Neural progenitor cell (in vitro differentiated cells): ENCODE results near the gene TRABD2B. TPM values are rescaled to one million over a fixed set of nuclear protein-coding genes. Genes with fewer than 3 reads are reported as not detected.

ENCODE experiments used
- DNase-seq: peaks from one replicate; pipeline ENCODE4 v3.0.0-alpha.2; 2016; ENCODE audit warnings: low spot score
- H2AFZ ChIP-seq: fragments of 200-600 bp; sonication (generic); replicated peaks from 2 replicates; pipeline ENCODE4 v1.6.1; 2016; ENCODE audit warnings: antibody characterized with exemption
- H3F3A ChIP-seq: fragments of 200-600 bp; sonication (generic); 2 replicates; pipeline ENCODE4 v1.6.1; 2016; ENCODE audit warnings: antibody characterized with exemption, low read depth
- H3K27ac ChIP-seq: fragments of 200-600 bp; sonication (generic); 2 replicates; pipeline ENCODE4 v1.5.1; 2016; ENCODE audit warnings: mild to moderate bottlenecking
- H3K27me3 ChIP-seq: fragments of 200-600 bp; sonication (generic); 2 replicates; pipeline ENCODE4 v1.6.1; 2016; ENCODE audit warnings: mild to moderate bottlenecking, moderate library complexity
- H3K36me3 ChIP-seq: fragments of 200-600 bp; sonication (generic); 2 replicates; pipeline ENCODE4 v1.5.1; 2016
- H3K4me1 ChIP-seq: fragments of 200-600 bp; sonication (generic); 2 replicates; pipeline ENCODE4 v1.6.1; 2016; ENCODE audit warnings: mixed run types
- H3K4me2 ChIP-seq: fragments of 200-600 bp; sonication (generic); 2 replicates; pipeline ENCODE4 v1.6.1; 2016
- H3K4me3 ChIP-seq: fragments of 200-600 bp; sonication (generic); 2 replicates; pipeline ENCODE4 v1.5.1; 2016
- H3K79me2 ChIP-seq: fragments of 200-600 bp; sonication (generic); 2 replicates; pipeline ENCODE4 v1.6.1; 2016; ENCODE audit warnings: low read depth
- H3K9ac ChIP-seq: fragments of 200-600 bp; sonication (generic); 2 replicates; pipeline ENCODE4 v1.6.1; 2016
- H3K9me3 ChIP-seq: fragments of 200-600 bp; sonication (generic); 2 replicates; pipeline ENCODE4 v1.5.1; 2016; ENCODE audit warnings: low read depth
- H4K20me1 ChIP-seq: fragments of 200-600 bp; sonication (generic); 2 replicates; pipeline ENCODE4 v1.6.1; 2016; ENCODE audit warnings: low read depth
- H3K27ac Mint-ChIP-seq: 3 replicates; pipeline ENCODE4 v1.8.0; 2021; ENCODE audit warnings: mixed read lengths
- H3K27me3 Mint-ChIP-seq: 2 replicates; pipeline ENCODE4 v1.8.0; 2022; ENCODE audit warnings: low read depth, mild to moderate bottlenecking, inconsistent platforms, moderate library complexity, mixed read lengths; ENCODE audit not compliant: insufficient read depth
- H3K36me3 Mint-ChIP-seq: 3 replicates; pipeline ENCODE4 v1.8.0; 2021; ENCODE audit warnings: mixed read lengths
- H3K4me1 Mint-ChIP-seq: 3 replicates; pipeline ENCODE4 v1.8.0; 2021; ENCODE audit warnings: mixed read lengths
- H3K4me3 Mint-ChIP-seq: 3 replicates; pipeline ENCODE4 v1.8.0; 2021; ENCODE audit warnings: mild to moderate bottlenecking, moderate library complexity, mixed read lengths
- H3K9me3 Mint-ChIP-seq: 3 replicates; pipeline ENCODE4 v1.8.0; 2020; ENCODE audit warnings: mixed read lengths
- EZH2 ChIP-seq: fragments of 200-600 bp; sonication (generic); IDR thresholded peaks from 2 replicates; pipeline ENCODE4 v1.6.1; 2017; ENCODE audit warnings: antibody characterized with exemption, mild to moderate bottlenecking, moderate library complexity
- EZH2phosphoT487 ChIP-seq: fragments of 200-600 bp; sonication (generic); IDR thresholded peaks from 2 replicates; pipeline ENCODE4 v1.6.1; 2017; ENCODE audit warnings: antibody characterized with exemption
- total RNA-seq: library from RNA; depleted of rRNA; stranded (reverse); fragments of >200 nt; gene quantifications from 2 replicates; pipeline ENCODE4 v1.2.3, GENCODE V29; 2015; ENCODE audit warnings: low replicate concordance
- TF ChIP-seq, protein P1 (sequence below): fragments of 200-600 bp; sonication (generic); IDR thresholded peaks from 2 replicates; pipeline ENCODE4 v1.5.1; 2017; ENCODE audit warnings: antibody characterized with exemption, mild to moderate bottlenecking

The TRABD2B gene
- total RNA-seq, 1 donor from 2014 or later, result 0.09 TPM

DNA sequence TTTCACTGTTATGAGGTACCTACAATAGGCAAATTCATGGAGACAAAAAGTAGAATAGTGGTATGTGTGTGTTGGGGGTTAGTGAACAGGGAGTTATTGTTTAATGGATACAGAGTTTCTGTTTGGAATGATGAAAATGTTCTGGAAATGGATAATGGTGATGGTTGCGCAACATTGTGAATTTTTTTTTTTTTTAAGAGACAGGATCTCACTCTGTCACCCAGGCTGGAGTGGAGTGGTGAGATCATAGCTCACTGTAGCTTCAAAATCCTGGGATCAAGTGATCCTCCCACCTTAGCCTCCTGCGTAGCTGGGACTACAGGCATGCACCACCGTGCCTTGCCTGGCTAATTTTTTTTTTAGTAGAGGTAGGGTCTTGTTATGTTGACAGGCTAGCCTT is 34.5 kb upstream of the TRABD2B start:
- TF ChIP-seq EZH2 (no peak), EZH2phosphoT487 (no peak)
- TF ChIP-seq, protein P1, sequence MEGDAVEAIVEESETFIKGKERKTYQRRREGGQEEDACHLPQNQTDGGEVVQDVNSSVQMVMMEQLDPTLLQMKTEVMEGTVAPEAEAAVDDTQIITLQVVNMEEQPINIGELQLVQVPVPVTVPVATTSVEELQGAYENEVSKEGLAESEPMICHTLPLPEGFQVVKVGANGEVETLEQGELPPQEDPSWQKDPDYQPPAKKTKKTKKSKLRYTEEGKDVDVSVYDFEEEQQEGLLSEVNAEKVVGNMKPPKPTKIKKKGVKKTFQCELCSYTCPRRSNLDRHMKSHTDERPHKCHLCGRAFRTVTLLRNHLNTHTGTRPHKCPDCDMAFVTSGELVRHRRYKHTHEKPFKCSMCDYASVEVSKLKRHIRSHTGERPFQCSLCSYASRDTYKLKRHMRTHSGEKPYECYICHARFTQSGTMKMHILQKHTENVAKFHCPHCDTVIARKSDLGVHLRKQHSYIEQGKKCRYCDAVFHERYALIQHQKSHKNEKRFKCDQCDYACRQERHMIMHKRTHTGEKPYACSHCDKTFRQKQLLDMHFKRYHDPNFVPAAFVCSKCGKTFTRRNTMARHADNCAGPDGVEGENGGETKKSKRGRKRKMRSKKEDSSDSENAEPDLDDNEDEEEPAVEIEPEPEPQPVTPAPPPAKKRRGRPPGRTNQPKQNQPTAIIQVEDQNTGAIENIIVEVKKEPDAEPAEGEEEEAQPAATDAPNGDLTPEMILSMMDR, result no peak
- H3K4me3 ChIP-seq, result no peak overlapping the region
- H3K4me2 ChIP-seq, result no peak overlapping the region
- no peaks in the 10 kb centered on the region for H3K79me2 ChIP-seq
- Mint-ChIP-seq H3K4me3 (no peak overlapping the region), H3K4me1 (peaks cover 27% of the 10 kb centered on the region), H3K27ac (no peak overlapping the region), H3K27me3 (peaks cover 10% of the 10 kb centered on the region), H3K9me3 (no peaks in the 10 kb centered on the region), H3K36me3 (no peaks in the 10 kb centered on the region)
- no peaks in the 10 kb centered on the region for H3K27me3 ChIP-seq
- H3K27ac ChIP-seq, result no peak overlapping the region
- H3F3A ChIP-seq, result no peaks in the 10 kb centered on the region
- no peaks in the 10 kb centered on the region for H3K36me3 ChIP-seq
- no peaks in the 10 kb centered on the region for H3K9me3 ChIP-seq
- H2AFZ ChIP-seq, result no peak overlapping the region
- peaks cover 13% of the 10 kb centered on the region for H3K4me1 ChIP-seq
- no peaks in the 10 kb centered on the region for H4K20me1 ChIP-seq
- H3K9ac ChIP-seq, result no peak overlapping the region
- no peak for DNase-seq

DNA sequence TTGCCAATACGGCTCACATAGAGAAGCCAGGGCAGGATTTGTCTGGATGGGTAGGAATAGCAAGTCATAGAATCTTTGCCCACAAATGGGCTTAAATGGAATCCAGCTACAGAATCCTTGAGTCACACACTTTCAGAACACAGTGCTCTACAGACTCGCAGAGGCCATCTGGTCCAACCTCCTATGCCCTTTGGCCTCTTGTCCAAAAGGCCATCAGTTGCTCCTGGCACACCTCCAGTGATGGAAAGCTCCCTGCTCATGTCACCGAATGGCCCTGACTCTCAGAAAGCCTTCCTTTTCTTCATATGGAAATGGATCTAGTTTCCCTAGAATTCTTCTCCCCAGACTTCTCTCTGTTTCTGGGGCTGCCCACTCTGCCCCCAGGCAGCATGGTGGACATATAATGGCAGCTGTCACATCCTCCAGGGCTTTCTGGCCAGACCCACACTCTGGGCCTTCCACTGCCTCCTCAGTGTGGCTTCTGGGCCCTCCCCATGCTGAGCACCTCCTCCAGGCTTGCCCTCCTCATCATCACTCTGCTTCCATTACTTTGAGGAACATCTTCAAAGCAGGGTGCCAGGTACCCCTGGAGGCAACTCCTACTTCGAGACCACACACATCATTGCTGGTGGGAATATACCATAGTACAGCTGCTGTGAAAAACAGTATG is 33.6 kb upstream of the TRABD2B start:
- H3K4me2 ChIP-seq, result no peak overlapping the region
- Mint-ChIP-seq H3K9me3 (no peaks in the 10 kb centered on the region), H3K4me1 (peaks cover 19% of the 10 kb centered on the region), H3K27ac (no peak overlapping the region), H3K36me3 (no peaks in the 10 kb centered on the region), H3K4me3 (no peak overlapping the region), H3K27me3 (peaks cover 11% of the 10 kb centered on the region)
- H3K27ac ChIP-seq, result no peak overlapping the region
- H3K4me1 ChIP-seq, result peaks cover 13% of the 10 kb centered on the region
- no peak for DNase-seq
- no peaks in the 10 kb centered on the region for H3K36me3 ChIP-seq
- H3K9me3 ChIP-seq, result no peaks in the 10 kb centered on the region
- TF ChIP-seq EZH2 (no peak), EZH2phosphoT487 (no peak)
- TF ChIP-seq, protein P1, result no peak
- H3K27me3 ChIP-seq, result no peaks in the 10 kb centered on the region
- no peak overlapping the region for H2AFZ ChIP-seq
- H3K9ac ChIP-seq, result no peak overlapping the region
- no peaks in the 10 kb centered on the region for H4K20me1 ChIP-seq
- H3F3A ChIP-seq, result peaks cover under 1% of the 10 kb centered on the region
- H3K79me2 ChIP-seq, result no peaks in the 10 kb centered on the region
- no peak overlapping the region for H3K4me3 ChIP-seq

DNA sequence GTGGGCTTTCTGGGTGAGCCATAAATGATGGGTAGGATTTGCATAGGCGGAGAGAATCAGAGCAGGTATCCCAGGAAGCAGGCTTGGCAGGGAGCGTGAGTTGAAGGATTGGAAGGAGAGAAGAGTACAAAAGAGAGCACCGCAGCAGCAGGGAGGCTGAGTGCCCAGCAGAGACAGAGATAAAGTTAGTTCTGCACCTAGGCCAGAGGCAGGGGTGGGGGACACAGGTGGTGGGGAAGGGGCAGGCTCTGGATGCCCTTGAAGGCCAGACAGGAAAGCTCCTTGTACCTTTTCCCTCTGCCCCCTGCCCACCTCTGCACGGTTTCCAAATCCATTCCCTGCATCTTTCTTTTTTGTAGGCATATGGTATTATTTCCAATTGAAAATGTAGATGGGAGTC is 33.0 kb upstream of the TRABD2B start:
- no peaks in the 10 kb centered on the region for H3K9me3 Mint-ChIP-seq
- peaks cover 11% of the 10 kb centered on the region for H3K27me3 Mint-ChIP-seq
- peaks cover 14% of the 10 kb centered on the region for H3K4me1 Mint-ChIP-seq
- Histone ChIP-seq H3K79me2 (no peaks in the 10 kb centered on the region), H3K27ac (no peak overlapping the region), H3K9me3 (no peaks in the 10 kb centered on the region), H2AFZ (no peak overlapping the region), H3K9ac (no peak overlapping the region), H3K27me3 (no peaks in the 10 kb centered on the region), H3K4me2 (no peak overlapping the region), H3K36me3 (no peaks in the 10 kb centered on the region), H3K4me3 (no peak overlapping the region), H3K4me1 (peaks cover 7% of the 10 kb centered on the region), H4K20me1 (no peaks in the 10 kb centered on the region), H3F3A (peaks cover 7% of the 10 kb centered on the region)
- H3K27ac Mint-ChIP-seq, result no peak overlapping the region
- no peak for TF ChIP-seq EZH2
- TF ChIP-seq, protein P1, result no peak
- no peak for TF ChIP-seq EZH2phosphoT487
- H3K4me3 Mint-ChIP-seq, result no peak overlapping the region
- H3K36me3 Mint-ChIP-seq, result no peaks in the 10 kb centered on the region
- no peak for DNase-seq
